ENCODE measurements around the gene CLEC3A. TPM values are rescaled to one million over a fixed set of nuclear protein-coding genes. Genes with fewer than 3 reads are reported as not detected.

Gene CLEC3A
- total RNA-seq, 1 experiment from 2014 or later = not detected

- H3K27me3 ChIP-seq (ENCODE audit: low read length) = peaks cover 8% of the 10 kb centered on the region
- H3K4me1 ChIP-seq (ENCODE audit: insufficient read depth, low read length) = no peaks in the 10 kb centered on the region
- intact Hi-C loops (cut with micrococcal nuclease) = no loop called here
- no peaks in the 10 kb centered on the region for H4K20me1 ChIP-seq (ENCODE audit: low read length)
- POLR2A ChIA-PET (ENCODE audit: unreplicated experiment) = no interaction called here
- ATAC-seq = no peak
- DNase-seq = no peak
- TF ChIP-seq EZH2 (IDR thresholded peaks at IDR 0.05; ENCODE audit: low read length, unreplicated experiment) = no peak
- TF ChIP-seq EZH2phosphoT487 (IDR thresholded peaks at IDR 0.05; ENCODE audit: borderline replicate concordance, low read length) = no peak
- TF ChIP-seq CTCF (conservative IDR thresholded peaks at IDR 0.05; ENCODE audit: low read depth, low read length) = no peak
- H3F3A ChIP-seq (ENCODE audit: low read length, unreplicated experiment) = no peaks in the 10 kb centered on the region
- no peaks in the 10 kb centered on the region for H3K9me3 ChIP-seq (ENCODE audit: low read length)
- H3K4me3 ChIP-seq (ENCODE audit: low read length) = no peak overlapping the region
- no peaks in the 10 kb centered on the region for H3K79me2 ChIP-seq (ENCODE audit: low read length)
- BruUV-seq (replicated peaks) = no TSS peak
- H3K9me2 ChIP-seq (replicated peaks; ENCODE audit: low read length) = no peaks in the 10 kb centered on the region
- H3K9ac ChIP-seq (ENCODE audit: low read length) = no peak overlapping the region
- H2AFZ ChIP-seq (ENCODE audit: low read length) = no peak overlapping the region
- no peak overlapping the region for H3K27ac ChIP-seq (ENCODE audit: low read length)
- H3K4me2 ChIP-seq (ENCODE audit: low read length) = no peak overlapping the region
- CTCF ChIA-PET = no interaction called here
- no peaks in the 10 kb centered on the region for H3K36me3 ChIP-seq (ENCODE audit: low read depth, low read length)
Observed at GRCh38 chr16:78028018-78028417, 5.7 kb downstream of the CLEC3A start.

- no peaks in the 10 kb centered on the region for H3K9me3 ChIP-seq (ENCODE audit: low read length)
- no peak overlapping the region for H3K27ac ChIP-seq (ENCODE audit: low read length)
- H3K27me3 ChIP-seq (ENCODE audit: low read length) = 0 out of 2 replicates have a peak, but pooled peaks cover 4% of the 10 kb centered on the region
- CTCF ChIA-PET = no interaction called here
- BruUV-seq (replicated peaks) = no TSS peak
- no peak overlapping the region for H2AFZ ChIP-seq (ENCODE audit: low read length)
- POLR2A ChIA-PET (ENCODE audit: unreplicated experiment) = no interaction called here
- H3K9me2 ChIP-seq (replicated peaks; ENCODE audit: low read length) = no peaks in the 10 kb centered on the region
- H3K4me3 ChIP-seq (ENCODE audit: low read length) = no peak overlapping the region
- no peak for ATAC-seq
- no peak for TF ChIP-seq CTCF (conservative IDR thresholded peaks at IDR 0.05; ENCODE audit: low read depth, low read length)
- TF ChIP-seq EZH2phosphoT487 (IDR thresholded peaks at IDR 0.05; ENCODE audit: borderline replicate concordance, low read length) = no peak
- H4K20me1 ChIP-seq (ENCODE audit: low read length) = no peaks in the 10 kb centered on the region
- H3K4me2 ChIP-seq (ENCODE audit: low read length) = no peak overlapping the region
- DNase-seq = no peak
- no peaks in the 10 kb centered on the region for H3F3A ChIP-seq (ENCODE audit: low read length, unreplicated experiment)
- intact Hi-C loops (cut with micrococcal nuclease) = no loop called here
- no peaks in the 10 kb centered on the region for H3K36me3 ChIP-seq (ENCODE audit: low read depth, low read length)
- H3K4me1 ChIP-seq (ENCODE audit: insufficient read depth, low read length) = no peaks in the 10 kb centered on the region
- no peak overlapping the region for H3K9ac ChIP-seq (ENCODE audit: low read length)
- no peaks in the 10 kb centered on the region for H3K79me2 ChIP-seq (ENCODE audit: low read length)
Observed at GRCh38 chr16:78034530-78034929, 12.2 kb downstream of the CLEC3A start.

- no peak overlapping the region for H3K4me2 ChIP-seq (ENCODE audit: low read length)
- no peaks in the 10 kb centered on the region for H3K9me2 ChIP-seq (replicated peaks; ENCODE audit: low read length)
- H3K27me3 ChIP-seq (ENCODE audit: low read length) = 0 out of 2 replicates have a peak, but pooled peaks cover 4% of the 10 kb centered on the region
- no peak overlapping the region for H2AFZ ChIP-seq (ENCODE audit: low read length)
- no peak for TF ChIP-seq EZH2 (IDR thresholded peaks at IDR 0.05; ENCODE audit: low read length, unreplicated experiment)
- TF ChIP-seq EZH2phosphoT487 (IDR thresholded peaks at IDR 0.05; ENCODE audit: borderline replicate concordance, low read length) = no peak
- no peak for TF ChIP-seq CTCF (conservative IDR thresholded peaks at IDR 0.05; ENCODE audit: low read depth, low read length)
- H3F3A ChIP-seq (ENCODE audit: low read length, unreplicated experiment) = no peaks in the 10 kb centered on the region
- intact Hi-C loops (cut with micrococcal nuclease) = no loop called here
- no peaks in the 10 kb centered on the region for H3K79me2 ChIP-seq (ENCODE audit: low read length)
- no peak overlapping the region for H3K9ac ChIP-seq (ENCODE audit: low read length)
- ChIA-PET CTCF (no interaction called here), POLR2A (ENCODE audit: unreplicated experiment) (no interaction called here)
- ATAC-seq (no peak), DNase-seq (no peak)
- no peaks in the 10 kb centered on the region for H3K36me3 ChIP-seq (ENCODE audit: low read depth, low read length)
- H3K4me3 ChIP-seq (ENCODE audit: low read length) = no peak overlapping the region
- no TSS peak for BruUV-seq (replicated peaks)
- no peaks in the 10 kb centered on the region for H4K20me1 ChIP-seq (ENCODE audit: low read length)
- H3K27ac ChIP-seq (ENCODE audit: low read length) = no peak overlapping the region
- H3K4me1 ChIP-seq (ENCODE audit: insufficient read depth, low read length) = no peaks in the 10 kb centered on the region
- no peaks in the 10 kb centered on the region for H3K9me3 ChIP-seq (ENCODE audit: low read length)
Observed at GRCh38 chr16:78035012-78035411, 12.7 kb downstream of the CLEC3A start.

Measured in PC-3 (cell line).